K562 (cell line): ENCODE data around the gene PLEKHG5. TPM values are rescaled to one million over a fixed set of nuclear protein-coding genes. Genes with fewer than 3 reads are reported as not detected.

Experiments
- ATAC-seq: fragments of 200-7000 bp; cut with Tn5 transposase; 3 replicates; pipeline ENCODE4 v1.9.1; 2020; ENCODE audit warnings: moderate library complexity
- BruUV-seq: library from RNA; stranded (reverse); fragments of 400-500 nt; replicated peaks from 2 replicates; lab custom pipeline; 2021; lab: Mats Ljungman, UMichigan
- CTCF ChIA-PET: fragments of 300-600 bp; formaldehyde crosslinking; extraction: SDS; loops from one replicate; lab custom pipeline; 2021; ENCODE audit warnings: low intra/inter-chr PET ratio; lab: Yijun Ruan, JAX
- POLR2A ChIA-PET: fragments of 300-600, 350-650 bp; sonication (Branson Sonifier 250); formaldehyde crosslinking; extraction: SDS; loops from one replicate; lab custom pipeline; 2021; ENCODE audit warnings: antibody characterized with exemption, inconsistent platforms; lab: Yijun Ruan, JAX
- DNase-seq, 4 experiments: peaks; one replicate each; pipeline versions ENCODE4 v3.0.0 to v3.0.0-alpha.2; 2011 to 2018; ENCODE audit warnings: low spot score in 3 of 4, mixed read lengths in 3 of 4; ENCODE audit errors: extremely low read depth in 1 of 4
- FAIRE-seq: peaks from 2 replicates; lab custom pipeline; 2011; peaks lifted over from hg19 to GRCh38; lab: Jason Lieb, UNC
- H2AFZ ChIP-seq: 2 replicates; pipeline ENCODE4 v1.6.0; 2011; ENCODE audit warnings: low read depth, low read length, control low read depth, inconsistent platforms
- H3K27ac ChIP-seq: fragments of 200-600 bp; 3 replicates; pipeline ENCODE4 v1.8.0; 2011; ENCODE audit warnings: low read depth, mild to moderate bottlenecking, control low read depth, inconsistent platforms, low read length, moderate library complexity, mixed read lengths; ENCODE audit errors: extremely low read depth
- H3K27me3 ChIP-seq, 2 experiments: fragments of 300-600 bp in 1 of 2; 2 replicates in 1 of 2; 3 replicates in 1 of 2; pipeline versions ENCODE4 v1.6.0 to v1.8.0; 2011; ENCODE audit warnings: inconsistent platforms in 2 of 2, low read length in 2 of 2, mild to moderate bottlenecking in 1 of 2, mixed read lengths in 1 of 2, moderate library complexity in 1 of 2; ENCODE audit not compliant: control insufficient read depth in 2 of 2, insufficient read depth in 2 of 2
- H3K36me3 ChIP-seq: fragments of 300-600 bp; 3 replicates; pipeline ENCODE4 v1.8.0; 2011; ENCODE audit warnings: mild to moderate bottlenecking, low read length, inconsistent platforms; ENCODE audit not compliant: control insufficient read depth, insufficient read depth
- H3K4me1 ChIP-seq, 2 experiments: fragments of 200-600 bp in 1 of 2; replicated peaks in 1 of 2; 2 replicates in 1 of 2; 3 replicates in 1 of 2; pipeline versions ENCODE4 v1.5.1 to v1.8.0; 2011; ENCODE audit warnings: inconsistent platforms in 2 of 2, low read length in 2 of 2, mild to moderate bottlenecking in 1 of 2, mixed read lengths in 1 of 2, moderate library complexity in 1 of 2; ENCODE audit not compliant: control insufficient read depth in 2 of 2, insufficient read depth in 2 of 2
- H3K4me2 ChIP-seq: 2 replicates; pipeline ENCODE4 v1.6.1; 2011; ENCODE audit warnings: low read length, control low read depth, inconsistent platforms, mixed read lengths; ENCODE audit not compliant: insufficient read depth
- H3K4me3 ChIP-seq: fragments of 200-600 bp; sonication (generic), shearing (Covaris generic); 2 replicates; pipeline ENCODE4 v1.5.1; 2016; ENCODE audit warnings: control low read depth, inconsistent platforms
- H3K79me2 ChIP-seq: fragments of 200-600 bp; 3 replicates; pipeline ENCODE4 v1.8.0; 2011; ENCODE audit warnings: low read length, inconsistent platforms; ENCODE audit not compliant: control insufficient read depth, insufficient read depth
- H3K9ac ChIP-seq, 2 experiments: 2 replicates each; pipeline versions ENCODE4 v1.6.0 to v1.6.1; 2011; ENCODE audit warnings: low read depth in 2 of 2, low read length in 2 of 2, control low read depth in 1 of 2, inconsistent platforms in 1 of 2, mild to moderate bottlenecking in 1 of 2, mixed read lengths in 1 of 2; ENCODE audit not compliant: insufficient read depth in 1 of 2
- H3K9me1 ChIP-seq: one replicate; pipeline ENCODE4 v1.6.0; 2011; ENCODE audit warnings: inconsistent platforms, mild to moderate bottlenecking, low read length, moderate library complexity; ENCODE audit not compliant: control insufficient read depth, insufficient read depth
- H3K9me3 ChIP-seq: replicated peaks from 2 replicates; pipeline ENCODE4 v1.5.1; 2011; ENCODE audit warnings: low read depth, low read length, inconsistent platforms; ENCODE audit not compliant: control insufficient read depth, insufficient read depth
- H4K20me1 ChIP-seq: replicated peaks from 2 replicates; pipeline ENCODE4 v1.6.1; 2011; ENCODE audit warnings: low read length, inconsistent platforms, mixed read lengths; ENCODE audit not compliant: control insufficient read depth, insufficient read depth
- ARID1B ChIP-seq: fragments of 450-650 bp; IDR thresholded peaks from 2 replicates; pipeline ENCODE4 v1.6.1; 2016; ENCODE audit warnings: antibody characterized with exemption, mild to moderate bottlenecking, inconsistent platforms
- BRCA1 ChIP-seq, 2 experiments: fragments of 450-650 bp in 1 of 2; sonication (generic) in 1 of 2; formaldehyde crosslinking in 1 of 2; IDR thresholded peaks; 2 replicates each; pipeline versions ENCODE4 v1.5.0 to v1.6.1; 2017 to 2020; ENCODE audit warnings: mild to moderate bottlenecking in 1 of 2, missing genetic modification reagents in 1 of 2
- CEBPB ChIP-seq: fragments of 450-650 bp; IDR thresholded peaks from 2 replicates; pipeline ENCODE4 v1.6.1; 2016; ENCODE audit warnings: missing genetic modification characterization, missing compliant biosample characterization
- ELF2 ChIP-seq: fragments of 250-450 bp; sonication (Bioruptor Pico); IDR thresholded peaks from 2 replicates; pipeline ENCODE4 v1.5.0; 2021; ENCODE audit warnings: mild to moderate bottlenecking
- ETV5 ChIP-seq: sonication (generic); formaldehyde crosslinking; IDR thresholded peaks from 2 replicates; pipeline ENCODE4 v1.4.0; 2020; ENCODE audit warnings: low read depth, mild to moderate bottlenecking, missing genetic modification reagents
- EZH2 ChIP-seq: IDR thresholded peaks from 2 replicates; pipeline ENCODE4 v1.6.1; 2012; ENCODE audit warnings: low read depth, mild to moderate bottlenecking, inconsistent platforms, low read length, borderline replicate concordance
- FOXA3 ChIP-seq, 2 experiments: fragments of 450-650 bp in 1 of 2; sonication (generic) in 1 of 2; formaldehyde crosslinking; IDR thresholded peaks in 1 of 2; conservative IDR thresholded peaks in 1 of 2; 2 replicates each; pipeline versions ENCODE4 v1.4.0 to v1.8.0; 2020 to 2022; ENCODE audit warnings: mild to moderate bottlenecking in 2 of 2, missing genetic modification reagents in 1 of 2
- GABPA ChIP-seq: fragments of 200-800 bp; sonication (Bioruptor generic); conservative IDR thresholded peaks from 2 replicates; pipeline ENCODE4 v1.6.1; 2016; ENCODE audit warnings: low read depth, missing genetic modification characterization, missing compliant biosample characterization
- GABPB2 ChIP-seq: fragments of 250-450 bp; sonication (Bioruptor Pico); conservative IDR thresholded peaks from 2 replicates; pipeline ENCODE4 v1.5.1; 2021; ENCODE audit warnings: mild to moderate bottlenecking
- ILF3 ChIP-seq: fragments of 450-650 bp; IDR thresholded peaks from 2 replicates; pipeline ENCODE4 v1.6.1; 2018; ENCODE audit warnings: antibody characterized with exemption, mild to moderate bottlenecking, moderate library complexity, borderline replicate concordance
- MXI1 ChIP-seq: IDR thresholded peaks from 2 replicates; pipeline ENCODE4 v1.6.1; 2011; ENCODE audit warnings: low read depth, mild to moderate bottlenecking, improper control_type of control experiment, low read length
- NBN ChIP-seq: fragments of 450-650 bp; IDR thresholded peaks from 2 replicates; pipeline ENCODE4 v1.6.1; 2016; ENCODE audit warnings: low read depth, mild to moderate bottlenecking
- PHTF2 ChIP-seq: fragments of 250-450 bp; sonication (Bioruptor Pico); IDR thresholded peaks from 2 replicates; pipeline ENCODE4 v1.5.0; 2021; ENCODE audit warnings: mild to moderate bottlenecking
- POLR2G ChIP-seq: fragments of 200-400 bp; formaldehyde crosslinking; IDR thresholded peaks from 2 replicates; pipeline ENCODE4 v1.6.1; 2017; ENCODE audit warnings: low read depth, mild to moderate bottlenecking, antibody characterized with exemption, low read length, moderate library complexity
- RBM39 ChIP-seq: fragments of 200-400 bp; formaldehyde crosslinking; optimal IDR thresholded peaks from 2 replicates; pipeline ENCODE3; 2018; ENCODE audit warnings: low read depth, low read length
- SREBF2 ChIP-seq: sonication (generic); formaldehyde crosslinking; IDR thresholded peaks from 2 replicates; pipeline ENCODE4 v1.4.0; 2020; ENCODE audit warnings: mild to moderate bottlenecking, missing genetic modification reagents
- TEAD2 ChIP-seq: fragments of 450-650 bp; IDR thresholded peaks from 2 replicates; pipeline ENCODE4 v1.6.1; 2016; ENCODE audit warnings: missing genetic modification characterization, control low read depth, missing compliant biosample characterization
- TRIM24 ChIP-seq, 2 experiments: fragments of 450-650 bp; IDR thresholded peaks; 2 replicates each; pipeline ENCODE4 v1.6.1; 2016
- XRCC4 ChIP-seq: IDR thresholded peaks from one replicate; pipeline ENCODE4 v1.6.1; 2011; ENCODE audit not compliant: insufficient read depth, insufficient read length; ENCODE audit errors: extremely low read depth
- ZNF695 ChIP-seq: fragments of 450-650 bp; formaldehyde crosslinking; IDR thresholded peaks from 2 replicates; pipeline ENCODE4 v1.4.0; 2020; ENCODE audit warnings: mild to moderate bottlenecking, moderate library complexity
- ZNF780A ChIP-seq: fragments of 250-450 bp; sonication (Bioruptor Pico); IDR thresholded peaks from 2 replicates; pipeline ENCODE4 v1.5.0; 2021; ENCODE audit warnings: mild to moderate bottlenecking
- WGBS: fragments of 100-300 bp; shearing (Covaris generic); methylation state at CpG from one replicate; pipeline ENCODE4 v1.1.6; 2016; ENCODE audit warnings: low coverage, mixed read lengths; ENCODE audit not compliant: insufficient coverage; ENCODE audit errors: missing lambda C conversion rate; 5-methylcytosine and 5-hydroxymethylcytosine counted together
- in situ Hi-C: fragments of 300-500 bp; cut with MboI; formaldehyde crosslinking; loops from 4 replicates; pipeline ENCODE4 v1.15.0; 2018; ENCODE audit warnings: inconsistent platforms, mixed read lengths
- intact Hi-C: fragments of 100-400 bp; cut with micrococcal nuclease; formaldehyde crosslinking; loops from 2 replicates; pipeline ENCODE4 v1.14.2; 2022
- polyA plus RNA-seq, 8 experiments: library from polyadenylated mRNA; depleted of rRNA in 4 of 8; stranded (reverse) in 5 of 8; unstranded in 3 of 8; fragments of >200 nt; fragmentation: Nextera tagmentation in 2 of 8; fragmentation: Illumina TruSeq in 1 of 8; extraction: Ambion mirVana in 2 of 8; extraction: Trizol in 1 of 8; gene quantifications; 2 replicates each; pipeline versions ENCODE4 v1.2.1 to v1.2.3, GENCODE V29; 2011 to 2014; ENCODE audit warnings: inconsistent platforms in 1 of 8, missing spikeins in 1 of 8
- total RNA-seq, 7 experiments: library from RNA; depleted of rRNA in 6 of 7; stranded (reverse); fragments of >200 nt in 6 of 7; fragmentation: Illumina TruSeq in 2 of 7; extraction: Trizol in 2 of 7; gene quantifications; 2 replicates each; pipeline versions ENCODE4 v1.2.1 to v1.2.3, GENCODE V29; 2011 to 2021; ENCODE audit warnings: low replicate concordance in 1 of 7
- TF ChIP-seq, protein P1 (sequence below): fragments of 250-450 bp; sonication (Bioruptor Pico); IDR thresholded peaks from 2 replicates; pipeline ENCODE4 v1.4.0; 2020; ENCODE audit warnings: mild to moderate bottlenecking, moderate library complexity, borderline replicate concordance

The PLEKHG5 gene
- total and polyA plus RNA-seq, 9 of the 15 experiments (the other 6 are each of a cell fraction or from before 2014, with no cell fraction given) = 0.04 to 0.29 (median 0.09) TPM; not detected in 3

DNA sequence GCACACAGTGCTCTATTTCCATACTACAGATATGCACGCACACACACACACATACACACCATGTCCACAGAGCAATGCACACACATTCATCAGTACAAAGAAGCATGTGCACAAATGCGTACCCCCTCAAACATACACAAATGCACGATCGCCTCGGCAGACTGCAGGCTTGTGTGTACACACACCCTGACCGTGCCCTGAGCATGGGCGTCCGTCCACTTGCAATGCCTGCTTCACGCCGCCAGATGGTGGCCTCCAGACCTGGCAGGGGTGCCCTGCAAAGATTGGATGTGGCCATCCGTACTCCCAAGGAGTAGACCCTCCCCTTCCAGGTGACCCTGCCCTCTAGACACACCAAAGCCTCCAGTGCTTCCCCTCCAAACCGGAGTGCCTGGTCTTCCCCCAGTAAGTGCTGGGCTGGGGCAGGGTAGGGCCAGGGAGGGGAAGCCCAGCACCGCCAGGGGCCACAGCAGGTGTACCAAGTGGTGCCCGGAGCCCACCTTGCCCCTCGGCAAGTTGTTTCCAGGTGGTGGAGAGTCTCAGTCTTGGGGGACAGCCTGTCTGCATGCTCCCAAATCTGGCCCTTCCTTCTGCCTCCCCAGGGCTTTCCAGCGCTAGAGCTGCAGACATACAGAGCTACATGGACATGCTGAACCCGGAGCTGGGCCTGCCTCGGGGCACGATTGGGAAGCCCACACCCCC lies 46.3 kb downstream of the PLEKHG5 start:
- Histone ChIP-seq H3K79me2 (no peaks in the 10 kb centered on the region), H3K27ac (no peak overlapping the region), H2AFZ (no peak overlapping the region), H3K9me3 (no peaks in the 10 kb centered on the region), H3K36me3 (no peaks in the 10 kb centered on the region; the same call in 2 of the 3 replicates), H3K4me3 (no peak overlapping the region), H3K9me1 (peaks cover 5% of the 10 kb centered on the region), H3K4me1 (peaks cover 0 to 57% of the 10 kb centered on the region in 2 experiments; a peak in 2 of 5 replicates), H3K27me3 (peaks cover 43 to 76% of the 10 kb centered on the region in 2 experiments; a peak in 4 of 5 replicates), H3K9ac (no peak overlapping the region), H4K20me1 (peaks cover 33% of the 10 kb centered on the region), H3K4me2 (no peak overlapping the region)
- intact Hi-C loops (no loop called here), in situ Hi-C loops (no loop called here)
- ATAC-seq (peak; percentile 53), DNase-seq (peak in 2 of 4 experiments; percentile 39 to 64), FAIRE-seq (peak; percentile 80)
- no TSS peak for BruUV-seq
- POLR2A ChIA-PET = interaction anchor here (0.7 to 1.4 kb wide), 2 partner anchors 12 to 440 kb away, joined by 3 to 4 read pairs; no protein-coding TSS in a partner anchor
- CTCF ChIA-PET = interaction anchor here (1.1 kb wide), 1 partner anchor 201 kb away, joined by 4 read pairs; no protein-coding TSS in a partner anchor
- WGBS = 9% methylated on average over 19 of the region's 19 CpGs
- no peak for TF ChIP-seq POLR2G
- TF ChIP-seq GABPB2 = no peak
- TF ChIP-seq NBN = no peak
- peak in 1 of 2 experiments; percentile 73; a peak in 2 of 4 replicates for TF ChIP-seq FOXA3 (CRISPR knock-in tag; conservative IDR thresholded peaks at IDR 0.05 in 1 of 2, IDR thresholded peaks at IDR 0.05 in 1 of 2)
- no peak for TF ChIP-seq GABPA
- TF ChIP-seq MXI1 = no peak
- no peak for TF ChIP-seq ELF2 (CRISPR knock-in tag)
- TF ChIP-seq SREBF2 (CRISPR knock-in tag) = no peak
- TF ChIP-seq RBM39 = no peak
- TF ChIP-seq TEAD2 (tag) = no peak
- no peak for TF ChIP-seq PHTF2
- TF ChIP-seq ARID1B = no peak
- no peak for TF ChIP-seq ZNF695 (CRISPR knock-in tag)
- no peak for TF ChIP-seq ILF3
- TF ChIP-seq CEBPB = no peak
- no peak for TF ChIP-seq TRIM24 (IDR thresholded peaks at IDR 0.05)
- no peak for TF ChIP-seq ETV5 (CRISPR knock-in tag)
- TF ChIP-seq, protein P1, sequence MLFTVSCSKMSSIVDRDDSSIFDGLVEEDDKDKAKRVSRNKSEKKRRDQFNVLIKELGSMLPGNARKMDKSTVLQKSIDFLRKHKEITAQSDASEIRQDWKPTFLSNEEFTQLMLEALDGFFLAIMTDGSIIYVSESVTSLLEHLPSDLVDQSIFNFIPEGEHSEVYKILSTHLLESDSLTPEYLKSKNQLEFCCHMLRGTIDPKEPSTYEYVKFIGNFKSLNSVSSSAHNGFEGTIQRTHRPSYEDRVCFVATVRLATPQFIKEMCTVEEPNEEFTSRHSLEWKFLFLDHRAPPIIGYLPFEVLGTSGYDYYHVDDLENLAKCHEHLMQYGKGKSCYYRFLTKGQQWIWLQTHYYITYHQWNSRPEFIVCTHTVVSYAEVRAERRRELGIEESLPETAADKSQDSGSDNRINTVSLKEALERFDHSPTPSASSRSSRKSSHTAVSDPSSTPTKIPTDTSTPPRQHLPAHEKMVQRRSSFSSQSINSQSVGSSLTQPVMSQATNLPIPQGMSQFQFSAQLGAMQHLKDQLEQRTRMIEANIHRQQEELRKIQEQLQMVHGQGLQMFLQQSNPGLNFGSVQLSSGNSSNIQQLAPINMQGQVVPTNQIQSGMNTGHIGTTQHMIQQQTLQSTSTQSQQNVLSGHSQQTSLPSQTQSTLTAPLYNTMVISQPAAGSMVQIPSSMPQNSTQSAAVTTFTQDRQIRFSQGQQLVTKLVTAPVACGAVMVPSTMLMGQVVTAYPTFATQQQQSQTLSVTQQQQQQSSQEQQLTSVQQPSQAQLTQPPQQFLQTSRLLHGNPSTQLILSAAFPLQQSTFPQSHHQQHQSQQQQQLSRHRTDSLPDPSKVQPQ (CRISPR knock-in tag) = no peak
- no peak for TF ChIP-seq XRCC4
- TF ChIP-seq BRCA1 (IDR thresholded peaks at IDR 0.05) = no peak
- TF ChIP-seq BRCA1 (CRISPR knock-in tag; IDR thresholded peaks at IDR 0.05) = no peak
- TF ChIP-seq ZNF780A = no peak
- peak; percentile 37; the same call in 1 of the 2 replicates for TF ChIP-seq EZH2
